Activated naive CD4-positive, alpha-beta T cell treated with anti-CD3 and anti-CD28 coated beads, Interleukin-2, amount 50 U/mL, for 72 hours (primary cell): ENCODE measurements around the gene CPNE2. TPM values are rescaled to one million over a fixed set of nuclear protein-coding genes. Genes with fewer than 3 reads are reported as not detected.

Experiments used
- ATAC-seq, 2 donors: fragments of 150-1000 bp; cut with Tn5 transposase; 2 replicates each; pipeline ENCODE4 v1.10.0; 2021; ENCODE audit warnings: mild to moderate bottlenecking in 2 of 2, moderate library complexity in 2 of 2
- DNase-seq, 2 donors: peaks; one replicate each; pipeline ENCODE4 v3.0.0; 2021 to 2022; ENCODE audit warnings: low spot score in 2 of 2
- H3K27ac Mint-ChIP-seq, 2 donors: one replicate each; pipeline ENCODE4 v1.8.0; 2022; ENCODE audit warnings: mild to moderate bottlenecking in 2 of 2, mixed read lengths in 2 of 2
- H3K36me3 Mint-ChIP-seq, 2 donors: one replicate each; pipeline ENCODE4 v1.8.0; 2022; ENCODE audit warnings: mixed read lengths in 2 of 2
- H3K9me3 Mint-ChIP-seq, 2 donors: one replicate each; pipeline ENCODE4 v1.8.0; 2022; ENCODE audit warnings: mixed read lengths in 2 of 2
- total RNA-seq, 2 donors: library from RNA; stranded (reverse); gene quantifications; one replicate each; pipeline ENCODE4 v1.2.3, GENCODE V29; 2022

The CPNE2 gene
- total RNA-seq, 2 donors from 2014 or later, result 5.1 to 11.5 TPM

DNA sequence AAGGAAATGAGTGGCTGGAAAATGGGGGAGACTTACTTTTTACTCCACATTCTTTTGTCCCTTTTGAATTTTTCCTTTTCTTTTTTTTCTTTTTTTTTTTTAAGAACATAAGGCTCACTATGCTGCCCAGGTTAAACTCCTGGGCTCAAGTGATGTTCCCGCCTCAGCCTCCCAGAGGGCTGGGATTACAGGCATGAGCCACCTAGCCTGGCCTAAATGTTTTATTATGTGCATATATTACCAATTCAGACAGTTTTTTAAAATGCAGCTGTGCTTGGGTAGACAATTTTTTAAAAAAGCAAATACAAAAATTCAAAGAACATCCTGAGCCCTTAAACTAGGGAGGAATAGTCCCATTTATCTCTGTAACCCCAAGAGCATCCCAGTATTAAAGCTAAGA is 65.2 kb downstream of the CPNE2 start:
- no peaks in the 10 kb centered on the region for H3K9me3 Mint-ChIP-seq
- H3K27ac Mint-ChIP-seq, result no peak overlapping the region
- DNase-seq (no peak), ATAC-seq (no peak)
- H3K36me3 Mint-ChIP-seq, result peaks cover 33 to 51% of the 10 kb centered on the region in 2 donors

DNA sequence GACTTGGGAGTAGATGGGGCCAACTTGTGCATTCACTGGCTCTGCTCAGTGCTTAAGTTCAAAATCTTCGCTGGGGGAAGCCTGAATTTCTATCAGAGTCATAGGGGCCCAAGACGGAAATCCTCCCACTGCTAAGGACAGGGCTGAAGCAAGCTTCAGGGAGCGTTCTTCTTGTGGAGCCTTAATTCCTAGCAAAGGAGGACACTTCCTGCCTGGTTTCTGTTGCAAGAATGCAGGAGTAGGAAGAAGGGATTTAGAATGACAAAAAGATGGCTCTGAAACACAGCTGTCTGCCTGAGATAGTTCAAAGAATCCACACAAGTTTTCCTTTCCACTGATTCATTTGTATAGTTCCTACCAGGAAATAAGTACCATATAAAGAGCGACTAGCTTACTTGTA is 67.1 kb downstream of the CPNE2 start:
- H3K36me3 Mint-ChIP-seq, result peaks cover 26 to 46% of the 10 kb centered on the region in 2 donors
- DNase-seq (no peak), ATAC-seq (no peak)
- H3K9me3 Mint-ChIP-seq, result no peaks in the 10 kb centered on the region
- no peak overlapping the region for H3K27ac Mint-ChIP-seq

DNA sequence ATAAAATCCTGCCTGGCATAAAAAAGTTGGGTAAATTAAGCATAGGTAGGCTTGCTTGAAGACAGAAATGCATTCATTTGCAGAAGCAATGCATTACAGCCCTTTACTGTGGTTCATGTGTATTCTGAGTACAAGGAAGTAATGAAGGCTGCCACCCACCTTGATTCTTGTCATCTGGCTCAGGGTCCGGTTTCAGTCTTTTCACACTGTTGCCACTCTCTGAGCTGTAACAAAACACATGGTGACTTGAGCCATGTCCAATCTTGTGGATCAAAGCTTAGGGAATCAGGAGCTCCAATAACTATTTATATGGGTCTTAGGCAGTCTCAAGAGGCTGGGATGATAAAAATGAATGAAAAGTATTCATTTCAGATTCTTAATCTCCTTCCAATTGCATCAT is 71.5 kb downstream of the CPNE2 start:
- ATAC-seq, result no peak
- no peak overlapping the region for H3K27ac Mint-ChIP-seq
- H3K9me3 Mint-ChIP-seq, result no peaks in the 10 kb centered on the region
- DNase-seq, result no peak
- peaks cover 13 to 29% of the 10 kb centered on the region in 2 donors for H3K36me3 Mint-ChIP-seq

DNA sequence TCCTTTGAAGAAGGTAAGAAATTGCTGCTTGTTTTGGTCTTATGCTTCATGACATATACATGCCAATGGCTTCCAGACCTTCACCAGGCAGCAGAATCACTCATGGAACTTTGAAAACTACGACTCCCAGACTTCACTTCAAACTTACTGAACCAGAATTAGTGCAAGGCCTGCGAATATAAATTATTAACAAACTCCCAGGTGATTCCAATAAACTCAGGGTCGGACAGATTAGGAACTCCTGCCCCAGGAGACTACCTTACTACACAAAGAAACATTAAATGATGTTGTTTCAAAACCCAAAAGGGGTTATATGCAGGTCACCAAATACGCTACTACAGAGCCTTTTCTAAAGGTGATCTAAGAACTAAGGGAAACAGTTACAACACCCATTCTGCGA is 73.1 kb downstream of the CPNE2 start:
- H3K36me3 Mint-ChIP-seq, result peaks cover 4 to 19% of the 10 kb centered on the region in 2 donors
- no peak overlapping the region for H3K27ac Mint-ChIP-seq
- no peak for ATAC-seq
- no peaks in the 10 kb centered on the region for H3K9me3 Mint-ChIP-seq
- DNase-seq, result no peak

DNA sequence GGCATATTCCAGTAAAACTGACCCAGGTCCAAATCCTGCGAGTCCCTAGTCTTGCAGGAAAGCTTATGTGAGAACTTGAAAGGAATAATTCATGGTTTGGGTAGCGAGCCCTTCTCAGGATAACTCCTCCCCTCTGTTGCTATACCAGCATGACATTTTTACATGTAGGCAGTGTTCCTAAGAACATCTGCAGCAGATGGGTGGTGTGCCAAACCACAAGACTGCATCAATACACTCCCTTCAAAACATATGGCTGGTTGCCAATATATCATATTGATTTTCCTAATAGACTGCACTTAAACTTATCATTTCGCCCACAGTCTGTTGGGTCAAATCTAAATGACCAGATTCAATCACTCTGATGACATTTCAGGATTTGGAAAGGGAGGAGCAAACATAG is 73.6 kb downstream of the CPNE2 start:
- Mint-ChIP-seq H3K27ac (no peak overlapping the region), H3K9me3 (no peaks in the 10 kb centered on the region), H3K36me3 (peaks cover 4 to 21% of the 10 kb centered on the region in 2 donors)
- ATAC-seq, result no peak
- no peak for DNase-seq

DNA sequence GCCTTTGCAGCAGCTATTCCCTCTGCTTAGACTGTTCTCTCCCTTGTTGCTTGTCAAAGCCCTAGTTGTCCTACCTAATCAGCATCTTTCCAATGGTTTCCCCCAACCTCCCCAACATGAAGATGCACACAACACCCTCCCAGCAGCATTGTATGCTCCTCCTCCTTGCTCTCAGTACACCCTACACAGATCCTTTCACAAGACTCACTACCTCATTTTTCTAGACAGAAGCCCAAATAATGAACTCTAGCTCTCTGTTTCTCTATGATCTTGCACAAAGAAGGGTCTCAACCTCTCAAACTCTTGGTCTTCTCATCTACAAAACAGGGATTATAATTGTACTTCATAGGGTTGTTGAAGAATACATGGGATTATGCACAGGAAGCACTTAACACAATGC is 74.1 kb downstream of the CPNE2 start:
- Mint-ChIP-seq H3K27ac (no peak overlapping the region), H3K36me3 (peaks cover 4 to 25% of the 10 kb centered on the region in 2 donors)
- no peak for ATAC-seq

DNA sequence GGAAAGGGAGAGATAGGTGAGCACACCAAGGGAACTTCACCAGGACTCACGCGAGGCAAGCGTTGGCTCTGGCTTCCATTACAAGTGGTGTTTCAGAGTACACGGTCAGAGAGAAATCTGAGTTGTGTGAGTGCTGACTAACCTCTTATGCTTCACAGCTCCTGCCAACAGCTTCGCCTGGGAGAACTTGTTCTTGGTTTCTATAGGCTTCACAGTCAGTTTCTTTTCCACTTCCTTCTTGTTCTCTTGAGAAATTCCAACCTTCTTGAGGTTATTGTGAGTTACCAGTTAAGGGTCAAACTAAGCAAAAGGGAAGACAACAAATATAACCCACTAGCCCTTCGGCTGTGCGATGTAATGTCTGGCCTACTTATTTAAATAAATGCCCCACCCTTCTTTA is 74.6 kb downstream of the CPNE2 start:
- ATAC-seq, result no peak
- Mint-ChIP-seq H3K27ac (no peak overlapping the region), H3K9me3 (no peaks in the 10 kb centered on the region), H3K36me3 (peaks cover 4 to 25% of the 10 kb centered on the region in 2 donors)
- DNase-seq, result no peak

More for the DNA sequence above, 74.1 kb downstream of the CPNE2 start:
- DNase-seq, result no peak
- no peaks in the 10 kb centered on the region for H3K9me3 Mint-ChIP-seq

DNA sequence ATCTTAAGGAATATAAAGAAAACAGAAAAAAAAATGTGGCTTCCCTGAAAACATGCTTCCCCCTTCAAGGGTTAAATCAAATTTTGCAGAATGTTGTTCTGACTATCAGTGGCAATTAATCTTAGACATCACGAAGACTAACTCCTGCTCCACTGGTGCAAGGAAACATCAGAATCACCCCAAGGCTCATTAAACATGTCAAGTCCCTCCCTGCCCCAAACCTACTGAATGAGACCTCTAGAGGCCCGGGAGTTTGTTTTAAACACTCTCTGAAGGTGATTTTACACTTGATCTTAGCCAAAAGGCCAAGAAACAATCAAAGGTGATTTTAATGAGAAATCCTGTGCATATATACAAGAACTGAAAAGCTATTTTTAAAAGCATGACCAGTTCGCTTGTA is 75.2 kb downstream of the CPNE2 start:
- no peak overlapping the region for H3K27ac Mint-ChIP-seq
- peaks cover 4 to 25% of the 10 kb centered on the region in 2 donors for H3K36me3 Mint-ChIP-seq
- DNase-seq (no peak), ATAC-seq (no peak)
- no peaks in the 10 kb centered on the region for H3K9me3 Mint-ChIP-seq

DNA sequence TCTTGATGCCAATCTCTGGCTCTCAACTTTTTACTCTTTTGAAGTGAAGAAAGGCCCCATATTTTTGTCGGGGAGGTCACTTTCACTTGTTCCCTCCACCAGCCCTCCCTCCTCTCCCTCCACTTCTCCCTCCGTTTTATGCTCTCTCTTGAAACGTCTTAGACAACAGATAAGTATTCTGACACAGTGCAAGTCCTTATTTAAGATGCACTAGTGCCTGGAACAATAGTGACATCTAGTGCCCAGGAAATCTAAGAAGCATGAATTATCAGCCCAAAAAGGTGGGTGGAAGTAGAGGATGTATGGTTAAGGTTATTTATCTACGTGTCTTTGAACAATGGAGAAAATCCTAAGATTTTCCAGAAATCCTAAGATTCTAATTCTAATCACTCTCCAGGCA is 75.6 kb downstream of the CPNE2 start:
- Mint-ChIP-seq H3K27ac (no peak overlapping the region), H3K9me3 (no peaks in the 10 kb centered on the region), H3K36me3 (peaks cover 4 to 25% of the 10 kb centered on the region in 2 donors)
- ATAC-seq (peak; percentile 51 to 75), DNase-seq (no peak)

DNA sequence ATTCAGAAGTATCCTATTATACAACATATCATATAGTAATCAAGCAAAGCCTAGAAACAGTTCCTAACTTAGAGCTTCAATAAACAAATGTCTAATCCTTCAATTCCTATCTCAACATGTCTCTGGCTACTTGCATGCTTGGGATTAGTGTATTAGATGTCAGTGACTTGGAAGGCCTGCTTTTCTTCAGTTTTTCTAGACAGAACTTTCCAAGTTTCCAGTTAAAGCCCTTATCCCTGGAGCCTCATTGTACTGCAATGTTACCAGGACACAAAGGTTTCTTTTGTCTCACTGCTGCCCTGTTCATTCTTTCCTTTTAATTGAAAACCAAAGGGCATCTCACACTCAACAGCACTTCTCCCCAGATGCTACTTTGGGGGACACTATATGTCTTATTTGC is 76.9 kb downstream of the CPNE2 start:
- Mint-ChIP-seq H3K36me3 (peaks cover 0 to 18% of the 10 kb centered on the region in 2 donors), H3K9me3 (no peaks in the 10 kb centered on the region), H3K27ac (no peak overlapping the region)
- ATAC-seq (no peak), DNase-seq (no peak)

DNA sequence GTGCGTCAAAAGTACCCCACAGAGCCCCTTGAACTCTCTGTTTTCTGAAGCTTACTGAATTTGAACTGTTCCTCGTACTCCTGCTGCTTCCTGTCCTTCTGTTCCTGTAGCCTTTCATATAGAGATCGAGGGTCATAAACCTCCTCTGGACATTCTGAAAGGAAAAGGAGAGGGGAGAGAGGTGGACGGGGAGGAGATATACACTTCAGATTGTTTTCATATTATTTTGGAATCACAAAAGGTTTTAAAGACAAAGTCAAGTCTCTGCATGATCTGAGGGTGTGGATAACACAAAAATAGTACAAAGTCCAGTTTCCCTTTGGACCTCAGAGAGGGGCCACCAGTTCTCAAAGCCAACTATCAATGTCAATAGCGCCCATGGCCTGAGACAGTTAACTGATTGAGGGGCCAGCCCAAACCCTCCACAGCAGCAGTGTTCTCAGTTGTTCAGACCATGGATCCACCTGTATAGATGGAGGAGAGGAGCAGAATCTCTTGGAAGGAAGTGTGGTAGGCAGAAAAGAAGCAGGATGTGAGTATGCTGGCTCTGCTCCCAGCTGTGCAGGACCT is 80.4 kb downstream of the CPNE2 start:
- Mint-ChIP-seq H3K27ac (peak overlapping the region in 1 of 2 donors; percentile 81), H3K36me3 (peaks cover 0 to 6% of the 10 kb centered on the region in 2 donors), H3K9me3 (no peaks in the 10 kb centered on the region)
- ATAC-seq, result no peak
- no peak for DNase-seq

DNA sequence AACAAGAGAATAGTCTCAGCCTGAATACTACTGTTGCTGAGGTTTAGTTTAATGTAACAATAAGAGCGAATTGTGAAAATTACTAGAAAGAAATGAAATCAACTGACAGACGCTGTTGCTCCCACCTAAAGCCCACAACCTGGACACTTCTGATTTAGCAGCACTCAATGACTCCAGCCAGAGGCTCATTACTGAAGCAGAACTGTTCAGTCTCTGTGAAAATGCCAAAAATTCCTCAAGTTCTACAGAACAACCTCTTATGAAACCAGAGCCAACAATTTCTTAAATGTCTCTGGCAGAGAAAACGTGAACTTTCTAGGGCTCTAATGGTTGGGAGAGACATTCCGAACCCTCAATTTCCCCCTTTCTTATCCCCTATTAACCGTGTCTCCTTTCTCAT is 83.5 kb downstream of the CPNE2 start:
- H3K27ac Mint-ChIP-seq, result no peak overlapping the region
- ATAC-seq (no peak), DNase-seq (no peak)
- no peaks in the 10 kb centered on the region for H3K9me3 Mint-ChIP-seq
- peaks cover 0 to 5% of the 10 kb centered on the region in 2 donors for H3K36me3 Mint-ChIP-seq

DNA sequence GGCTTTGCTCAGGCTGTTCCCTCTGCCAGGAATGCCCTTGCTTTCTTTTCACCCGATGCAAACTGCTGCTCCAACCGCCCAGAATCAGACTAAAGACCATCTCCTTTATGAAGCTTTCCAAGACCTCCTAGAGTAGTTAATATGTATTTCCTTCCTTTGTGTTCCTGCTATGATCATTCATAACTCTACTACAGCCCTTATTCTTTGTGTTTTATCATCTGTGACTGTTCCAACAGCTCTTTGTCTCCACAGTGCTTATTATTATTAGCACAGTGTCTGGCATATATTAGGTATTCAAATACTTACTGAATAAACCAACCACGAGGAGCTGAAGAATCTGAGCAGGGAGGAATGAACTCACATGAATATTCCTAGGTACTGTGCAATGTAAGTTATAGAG is 85.8 kb downstream of the CPNE2 start:
- DNase-seq, result no peak
- Mint-ChIP-seq H3K9me3 (no peaks in the 10 kb centered on the region), H3K27ac (no peak overlapping the region), H3K36me3 (no peaks in the 10 kb centered on the region)
- no peak for ATAC-seq

DNA sequence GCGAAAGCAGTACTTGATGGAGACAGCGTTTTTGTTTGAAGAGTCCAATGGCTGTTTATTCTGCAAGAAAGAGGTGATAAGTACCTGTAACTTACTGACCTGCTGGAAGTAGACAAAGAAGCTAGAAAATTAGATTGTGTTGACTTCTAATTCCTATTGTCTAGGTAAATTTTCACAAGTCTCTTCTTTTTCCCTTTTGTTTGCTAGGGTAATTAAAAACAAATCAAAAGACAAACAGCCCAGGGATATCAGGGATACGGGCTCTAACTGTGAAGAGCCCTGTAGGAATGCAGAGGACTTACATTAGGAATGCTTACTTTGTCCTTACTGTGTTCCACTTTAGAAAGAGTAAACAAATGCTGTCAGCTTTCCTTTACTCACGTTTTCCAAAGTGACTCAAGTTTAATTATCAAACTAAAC is 86.4 kb downstream of the CPNE2 start:
- H3K27ac Mint-ChIP-seq, result no peak overlapping the region
- DNase-seq (no peak), ATAC-seq (no peak)
- H3K36me3 Mint-ChIP-seq, result no peaks in the 10 kb centered on the region
- H3K9me3 Mint-ChIP-seq, result no peaks in the 10 kb centered on the region

DNA sequence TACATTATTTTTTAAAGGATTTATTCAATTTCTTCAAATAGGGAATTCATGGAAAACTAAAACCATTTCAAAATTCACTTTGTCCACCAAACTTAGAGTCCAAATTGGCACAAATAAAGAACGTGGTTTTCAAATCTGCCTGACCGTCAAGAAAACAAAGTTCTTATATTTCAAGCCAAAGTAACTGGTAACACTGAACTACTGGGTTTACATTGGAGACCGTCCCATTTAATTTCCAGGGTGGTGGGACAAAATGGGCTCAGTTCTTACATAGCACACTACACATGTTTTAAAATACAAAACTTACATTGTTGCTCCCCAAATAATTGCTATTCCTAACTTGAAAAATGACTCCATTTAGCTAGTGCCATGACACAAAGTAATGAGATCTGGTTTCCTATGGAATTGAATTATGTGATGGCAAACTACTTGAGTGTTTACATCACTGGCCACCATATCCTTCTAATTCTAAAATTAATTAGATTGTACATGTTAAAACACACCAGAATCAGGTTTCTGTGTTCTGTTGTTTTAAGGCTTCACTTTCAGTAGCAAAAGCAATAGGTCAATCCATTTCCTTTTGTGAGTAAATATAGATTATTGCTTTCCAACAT is 86.9 kb downstream of the CPNE2 start:
- Mint-ChIP-seq H3K9me3 (no peaks in the 10 kb centered on the region), H3K27ac (no peak overlapping the region), H3K36me3 (no peaks in the 10 kb centered on the region)
- ATAC-seq (no peak), DNase-seq (no peak)

DNA sequence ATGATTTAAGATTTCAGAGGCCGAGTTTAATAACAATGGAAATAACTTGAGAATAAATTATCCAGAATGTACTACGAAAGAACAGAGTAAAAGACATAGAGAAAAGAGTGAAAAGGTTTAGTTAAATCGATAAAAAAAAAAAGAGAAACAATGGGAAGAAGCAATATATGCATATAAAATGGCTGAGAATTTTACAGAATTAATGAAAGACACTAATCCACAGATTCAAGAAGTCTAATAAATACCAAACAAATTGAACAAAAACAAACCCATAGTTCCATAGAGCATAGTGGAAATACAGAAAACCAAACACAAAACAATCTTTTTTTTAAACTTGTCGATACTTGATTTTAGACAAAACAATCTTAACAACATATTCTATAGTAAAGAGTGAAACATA is 91.7 kb downstream of the CPNE2 start:
- Mint-ChIP-seq H3K9me3 (no peaks in the 10 kb centered on the region), H3K36me3 (peaks cover 24 to 27% of the 10 kb centered on the region in 2 donors), H3K27ac (peak overlapping the region in 1 of 2 donors; percentile 97)

DNA sequence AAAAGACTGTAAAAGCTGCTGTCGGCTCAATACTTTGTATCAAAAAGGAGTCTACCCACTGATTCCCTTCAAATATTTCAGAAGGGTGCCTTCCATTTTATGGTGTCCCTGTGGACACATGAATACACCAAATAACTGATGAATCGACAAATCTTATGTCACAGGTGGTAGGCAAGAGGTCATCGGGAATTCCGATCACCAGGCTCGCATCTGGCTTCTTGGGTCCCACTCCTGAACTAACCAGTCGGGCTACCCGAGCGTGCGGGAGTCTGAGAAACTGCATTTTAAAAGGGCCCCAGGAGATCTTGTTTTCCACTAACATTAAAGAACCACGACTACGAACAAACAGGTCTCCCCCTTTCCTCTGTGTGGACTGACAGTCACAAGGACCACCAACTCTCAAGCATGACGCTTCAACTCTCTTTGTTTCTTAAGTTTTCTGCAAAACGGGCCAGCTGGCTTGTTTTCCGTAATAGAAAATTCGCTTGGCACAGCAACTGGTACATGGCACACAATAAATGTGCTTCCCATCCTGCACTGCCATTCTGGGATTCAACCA is 92.6 kb downstream of the CPNE2 start:
- ATAC-seq (no peak), DNase-seq (no peak)
- Mint-ChIP-seq H3K27ac (peak overlapping the region; percentile 97 to 99), H3K36me3 (peaks cover 24 to 27% of the 10 kb centered on the region in 2 donors), H3K9me3 (no peaks in the 10 kb centered on the region)

More for the DNA sequence above, 91.7 kb downstream of the CPNE2 start:
- DNase-seq, result no peak
- no peak for ATAC-seq

DNA sequence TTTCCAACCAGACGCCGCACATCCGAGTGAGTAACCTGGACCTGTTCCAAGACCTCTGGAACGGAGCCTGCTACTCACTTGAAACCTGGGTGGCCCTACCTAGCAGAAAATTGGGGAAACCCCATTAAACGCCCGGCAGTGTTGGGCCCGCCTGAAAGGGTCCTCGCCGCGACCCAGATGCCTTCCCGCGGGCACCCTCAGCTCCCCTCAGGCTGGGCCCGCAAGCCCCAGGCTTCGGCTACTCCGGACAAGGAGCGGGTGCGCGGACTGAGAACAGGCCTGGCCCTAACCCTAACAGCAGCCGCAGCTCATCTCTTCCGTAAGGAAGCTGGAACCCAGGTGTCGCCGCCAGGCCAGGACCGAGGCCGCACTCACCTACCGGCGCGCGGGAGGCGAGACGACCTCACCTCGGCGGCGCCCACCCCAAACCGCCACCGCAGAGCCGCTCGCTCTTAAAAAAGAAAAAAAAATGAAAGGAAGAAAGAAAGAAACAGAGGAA is 93.1 kb downstream of the CPNE2 start:
- ATAC-seq (peak; percentile 20 to 21), DNase-seq (peak in 1 of 2 donors; percentile 59)
- Mint-ChIP-seq H3K27ac (peak overlapping the region; percentile 97 to 99), H3K36me3 (peaks cover 24 to 27% of the 10 kb centered on the region in 2 donors), H3K9me3 (no peaks in the 10 kb centered on the region)
